HuH-7 (cell line): ENCODE data around the gene MORF4L1.

Experiments used
- DNase-seq: peaks from one replicate; pipeline ENCODE4 v3.0.0; 2011; ENCODE audit warnings: low spot score

Gene MORF4L1

GRCh38 chr15:78946493-78946892, 73.8 kb downstream of the MORF4L1 start:
- no peak for DNase-seq

GRCh38 chr15:78947506-78947905, 74.8 kb downstream of the MORF4L1 start:
- no peak for DNase-seq
